Left lung (tissue), 14 donors: ENCODE results near the gene TRAF6. TPM values are rescaled to one million over a fixed set of nuclear protein-coding genes. Genes with fewer than 3 reads are reported as not detected.
A peak's percentile ranks its signal among the peaks of the same experiment; 100 is the strongest.
"Not testable (repeated sequence)": the region's sequence is repeated elsewhere in the genome, so short reads cannot be mapped to it uniquely, and the experiment has no call there.

Experiments
- ATAC-seq: fragments of 200-7000 bp; cut with Tn5 transposase; one replicate; pipeline ENCODE4 v1.9.1; 2020; ENCODE audit warnings: moderate library complexity
- DNase-seq, 4 donors: peaks; one replicate each; pipeline ENCODE4 v3.0.0-alpha.2; 2013 to 2020
- H3K27ac ChIP-seq, 2 donors: fragments of 200-600 bp; sonication (generic) in 1 of 2; one replicate each; pipeline versions ENCODE4 v1.5.0 to v1.8.0; 2020 to 2021
- H3K27me3 ChIP-seq, 2 donors: fragments of 200-600 bp; sonication (generic) in 1 of 2; one replicate each; pipeline versions ENCODE4 v1.5.0 to v1.8.0; 2020 to 2021
- H3K36me3 ChIP-seq, 2 donors: fragments of 200-600 bp; sonication (generic) in 1 of 2; one replicate each; pipeline versions ENCODE4 v1.5.0 to v1.8.0; 2020 to 2021
- H3K4me1 ChIP-seq, 2 donors: fragments of 200-600 bp; one replicate each; pipeline ENCODE4 v1.8.0; 2021
- H3K4me3 ChIP-seq, 2 donors: fragments of 200-600 bp; sonication (generic) in 1 of 2; one replicate each; pipeline versions ENCODE4 v1.5.0 to v1.8.0; 2020 to 2021; ENCODE audit warnings: mild to moderate bottlenecking in 1 of 2
- H3K9me3 ChIP-seq, 2 donors: fragments of 200-600 bp; sonication (generic) in 1 of 2; one replicate each; pipeline versions ENCODE4 v1.5.0 to v1.8.0; 2020 to 2021
- intact Hi-C, 2 donors: fragments of 100-400 bp; cut with DNase I; formaldehyde crosslinking; loops; one replicate each; pipeline versions ENCODE4 v1.11.2 to v1.14.2; 2022
- long read RNA-seq, 12 donors: library from polyadenylated mRNA in 2 of 12; unstranded in 2 of 12; transcript quantifications; one replicate each; pipeline ENCODE4 v2.0.0 and lab custom pipeline, GENCODE V29; 2019 to 2026
- polyA plus RNA-seq, 6 donors: library from polyadenylated mRNA; unstranded; fragments of 120-200 nt; gene quantifications; one replicate each; pipeline ENCODE4 v1.2.1, GENCODE V29; 2013; ENCODE audit not compliant: insufficient read length in 6 of 6
- total RNA-seq, 2 donors: library from RNA; stranded (reverse); fragmentation: NEBNext Ultra II Directional; extraction: Animal tissue kit (Norgen Biotek cat#: 25700); gene quantifications; one replicate each; pipeline ENCODE4 v1.2.1, GENCODE V29; 2021
- TF ChIP-seq, protein P1 (sequence below), 2 donors: fragments of 200-600 bp; sonication (generic) in 1 of 2; IDR thresholded peaks; one replicate each; pipeline versions ENCODE4 v1.5.0 to v1.8.0; 2021; ENCODE audit warnings: antibody characterized with exemption in 2 of 2
- donor health status: DM: no; HTN: yes; CAD: no.
- donor health status: DM: no; HTN: no; CAD: no.

TRAF6 gene, protein sequence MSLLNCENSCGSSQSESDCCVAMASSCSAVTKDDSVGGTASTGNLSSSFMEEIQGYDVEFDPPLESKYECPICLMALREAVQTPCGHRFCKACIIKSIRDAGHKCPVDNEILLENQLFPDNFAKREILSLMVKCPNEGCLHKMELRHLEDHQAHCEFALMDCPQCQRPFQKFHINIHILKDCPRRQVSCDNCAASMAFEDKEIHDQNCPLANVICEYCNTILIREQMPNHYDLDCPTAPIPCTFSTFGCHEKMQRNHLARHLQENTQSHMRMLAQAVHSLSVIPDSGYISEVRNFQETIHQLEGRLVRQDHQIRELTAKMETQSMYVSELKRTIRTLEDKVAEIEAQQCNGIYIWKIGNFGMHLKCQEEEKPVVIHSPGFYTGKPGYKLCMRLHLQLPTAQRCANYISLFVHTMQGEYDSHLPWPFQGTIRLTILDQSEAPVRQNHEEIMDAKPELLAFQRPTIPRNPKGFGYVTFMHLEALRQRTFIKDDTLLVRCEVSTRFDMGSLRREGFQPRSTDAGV
- total RNA-seq, result 10 to 100 TPM; 11.3 to 12.4 TPM
- polyA plus RNA-seq, result 10 to 100 TPM; 13.5 to 17.0 (median 14.8) TPM
- long read RNA-seq, donor 1, full-length matches to known transcripts, result 4 of 4 reads
- long read RNA-seq, donor 1, partial matches to known transcripts, result 0 of 4 reads
- long read RNA-seq, donor 1, other reads (novel, unspliced or antisense), result 0 of 4 reads
- long read RNA-seq, donor 2, full-length matches to known transcripts, result 1 of 1 reads
- long read RNA-seq, donor 2, partial matches to known transcripts, result 0 of 1 reads
- long read RNA-seq, donor 2, other reads (novel, unspliced or antisense), result 0 of 1 reads
- long read RNA-seq, donor 3, full-length matches to known transcripts, result 6 of 6 reads
- long read RNA-seq, donor 3, partial matches to known transcripts, result 0 of 6 reads
- long read RNA-seq, donor 3, other reads (novel, unspliced or antisense), result 0 of 6 reads
- long read RNA-seq, donor 4, full-length matches to known transcripts, result 1 of 2 reads
- long read RNA-seq, donor 4, partial matches to known transcripts, result 0 of 2 reads
- long read RNA-seq, donor 4, other reads (novel, unspliced or antisense), result 1 of 2 reads
- long read RNA-seq, donor 5, full-length matches to known transcripts, result 2 of 2 reads
- long read RNA-seq, donor 5, partial matches to known transcripts, result 0 of 2 reads
- long read RNA-seq, donor 5, other reads (novel, unspliced or antisense), result 0 of 2 reads
- long read RNA-seq, donor 6, full-length matches to known transcripts, result 1 of 1 reads
- long read RNA-seq, donor 6, partial matches to known transcripts, result 0 of 1 reads
- long read RNA-seq, donor 6, other reads (novel, unspliced or antisense), result 0 of 1 reads
- long read RNA-seq, donor 7, result 0 reads
- long read RNA-seq, donor 8, full-length matches to known transcripts, result 3 of 3 reads
- long read RNA-seq, donor 8, partial matches to known transcripts, result 0 of 3 reads
- long read RNA-seq, donor 8, other reads (novel, unspliced or antisense), result 0 of 3 reads
- long read RNA-seq, donor 9, result 0 reads
- long read RNA-seq, donor 10, full-length matches to known transcripts, result 1 of 2 reads
- long read RNA-seq, donor 10, partial matches to known transcripts, result 1 of 2 reads
- long read RNA-seq, donor 10, other reads (novel, unspliced or antisense), result 0 of 2 reads
- long read RNA-seq, donor 11, full-length matches to known transcripts, result 5 of 5 reads
- long read RNA-seq, donor 11, partial matches to known transcripts, result 0 of 5 reads
- long read RNA-seq, donor 11, other reads (novel, unspliced or antisense), result 0 of 5 reads
- long read RNA-seq, donor 12, result 0 reads

DNA sequence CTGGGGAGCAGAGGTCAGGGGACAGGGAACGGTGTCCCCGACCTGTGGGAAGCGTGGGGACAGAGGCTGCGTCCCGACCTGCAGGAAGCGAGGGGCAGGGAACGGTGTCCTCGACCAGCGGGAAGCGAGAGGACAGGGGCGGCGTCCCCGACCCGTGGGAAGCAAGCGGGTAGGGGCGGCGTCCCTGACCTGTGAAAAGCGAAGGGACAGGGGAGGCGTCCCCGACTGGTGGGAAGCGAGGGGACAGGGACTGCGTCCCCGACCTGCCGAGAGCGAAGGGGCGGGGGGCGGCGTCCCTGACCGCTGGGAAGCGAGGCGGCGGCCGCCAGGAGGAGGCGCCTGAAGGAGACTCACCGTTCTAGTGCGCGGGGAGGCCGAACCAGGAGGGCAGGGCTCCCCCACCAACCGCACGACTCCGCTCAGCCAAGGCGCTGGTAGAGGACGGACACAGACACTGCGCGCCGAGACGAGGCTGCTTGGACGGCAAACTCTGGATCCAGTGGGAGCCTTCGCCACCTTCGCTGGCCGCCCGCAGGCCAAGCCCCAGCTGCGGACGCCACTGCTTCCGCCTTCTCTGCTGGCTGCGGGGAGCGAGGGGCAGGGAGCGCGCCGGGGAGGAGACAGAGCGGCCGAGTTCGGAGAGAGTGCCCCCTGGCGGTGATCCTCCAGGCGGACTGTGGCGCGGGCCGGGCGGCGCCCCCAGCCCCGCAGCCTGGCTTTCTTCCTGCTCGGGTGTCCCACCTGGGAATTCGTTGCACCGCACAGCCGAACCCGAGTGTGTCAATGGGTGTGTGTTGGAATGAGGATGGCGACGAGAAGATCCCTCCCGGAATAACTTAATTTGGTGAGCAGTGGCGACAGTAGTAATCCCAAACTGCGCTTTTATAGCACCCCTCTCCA lies at the start of gene TRAF6:
TRAF6 (minus strand) TSS at position 579 of the 900 bp plus-strand sequence. CDS start 8,757 bp downstream, outside the sequence.
- Histone ChIP-seq H3K36me3 (no peaks in the 10 kb centered on the region), H3K4me3 (peak within 1 kb of the TSS; percentile 75 to 96), H3K27me3 (no peaks in the 10 kb centered on the region), H3K4me1 (peaks cover 9 to 37% of the 10 kb centered on the region in 2 donors), H3K9me3 (peaks cover 0 to 8% of the 10 kb centered on the region in 2 donors), H3K27ac (peak within 1 kb of the TSS; percentile 89 to 91)
- peak; percentile 98 for ATAC-seq
- peak; percentile 87 to 99 (median 91) for DNase-seq
- intact Hi-C loops, result no loop called here
- TF ChIP-seq, protein P1, sequence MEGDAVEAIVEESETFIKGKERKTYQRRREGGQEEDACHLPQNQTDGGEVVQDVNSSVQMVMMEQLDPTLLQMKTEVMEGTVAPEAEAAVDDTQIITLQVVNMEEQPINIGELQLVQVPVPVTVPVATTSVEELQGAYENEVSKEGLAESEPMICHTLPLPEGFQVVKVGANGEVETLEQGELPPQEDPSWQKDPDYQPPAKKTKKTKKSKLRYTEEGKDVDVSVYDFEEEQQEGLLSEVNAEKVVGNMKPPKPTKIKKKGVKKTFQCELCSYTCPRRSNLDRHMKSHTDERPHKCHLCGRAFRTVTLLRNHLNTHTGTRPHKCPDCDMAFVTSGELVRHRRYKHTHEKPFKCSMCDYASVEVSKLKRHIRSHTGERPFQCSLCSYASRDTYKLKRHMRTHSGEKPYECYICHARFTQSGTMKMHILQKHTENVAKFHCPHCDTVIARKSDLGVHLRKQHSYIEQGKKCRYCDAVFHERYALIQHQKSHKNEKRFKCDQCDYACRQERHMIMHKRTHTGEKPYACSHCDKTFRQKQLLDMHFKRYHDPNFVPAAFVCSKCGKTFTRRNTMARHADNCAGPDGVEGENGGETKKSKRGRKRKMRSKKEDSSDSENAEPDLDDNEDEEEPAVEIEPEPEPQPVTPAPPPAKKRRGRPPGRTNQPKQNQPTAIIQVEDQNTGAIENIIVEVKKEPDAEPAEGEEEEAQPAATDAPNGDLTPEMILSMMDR (IDR thresholded peaks at IDR 0.05), result peak; percentile 94 to 95

DNA sequence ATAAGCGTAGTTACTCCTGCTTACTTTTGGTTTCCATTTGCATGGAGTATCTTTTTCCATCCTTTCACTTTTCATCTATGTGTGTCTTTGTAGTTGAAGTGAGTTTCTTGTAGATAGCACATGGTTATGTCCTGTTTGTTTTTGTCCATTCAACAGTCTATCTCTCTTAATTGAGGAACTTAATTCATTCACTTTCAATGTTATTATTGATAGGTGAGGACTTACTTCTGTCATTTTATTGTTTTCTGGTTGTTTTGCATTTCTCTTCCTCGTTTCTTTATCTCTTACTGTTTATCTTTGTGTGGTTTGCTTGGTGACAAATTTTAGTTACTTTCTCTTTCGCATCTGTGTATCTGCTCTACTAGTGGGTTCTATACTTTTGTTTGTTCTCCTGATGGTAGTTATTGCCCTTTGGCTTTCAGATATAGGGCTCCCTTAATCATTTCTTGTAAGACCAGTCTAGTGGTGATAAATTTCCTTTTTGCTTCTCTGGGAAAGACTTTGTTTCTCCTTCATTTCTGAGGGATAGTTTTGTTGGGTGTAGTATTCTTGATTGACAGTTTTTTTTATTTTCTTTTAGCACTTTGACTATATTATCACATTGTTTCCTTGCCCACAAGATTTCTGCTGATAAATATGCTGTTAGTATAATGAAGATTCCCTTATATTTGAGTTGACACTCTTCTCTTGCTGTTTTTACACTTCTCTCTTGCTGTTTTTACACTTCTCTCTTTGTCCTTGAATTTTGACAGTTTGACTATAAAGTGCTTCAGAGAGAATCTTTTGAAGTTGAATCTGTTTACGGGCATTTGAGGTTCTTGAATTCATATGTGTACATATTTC lies 48.7 kb upstream of the TRAF6 start:
- Histone ChIP-seq H3K4me3 (no peak overlapping the region), H3K27ac (no peak overlapping the region), H3K4me1 (no peaks in the 10 kb centered on the region), H3K9me3 (peaks cover 0 to 5% of the 10 kb centered on the region in 2 donors), H3K27me3 (no peaks in the 10 kb centered on the region), H3K36me3 (no peaks in the 10 kb centered on the region)
- intact Hi-C loops, result no loop called here
- TF ChIP-seq, protein P1 (IDR thresholded peaks at IDR 0.05), result no peak
- ATAC-seq (no peak), DNase-seq (no peak)

DNA sequence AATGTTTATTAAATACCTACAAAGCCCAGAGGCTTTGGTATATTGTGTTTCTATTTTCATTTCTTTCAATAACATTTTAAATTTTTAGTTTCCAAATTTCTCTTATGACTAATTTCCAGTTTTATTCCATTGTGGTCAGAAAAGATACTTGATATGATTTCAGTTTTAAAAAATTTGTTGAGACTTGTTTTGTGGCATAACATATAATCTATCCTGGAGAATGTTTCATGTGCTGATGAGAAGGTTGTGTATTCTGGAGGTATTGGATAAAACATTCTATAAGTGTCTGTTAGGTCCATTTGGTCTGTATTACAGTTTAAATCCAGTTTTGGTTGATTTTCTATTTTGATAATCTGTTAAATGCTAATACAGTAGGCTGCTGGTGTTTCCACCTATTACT lies 47.9 kb upstream of the TRAF6 start:
- intact Hi-C loops, result no loop called here
- Histone ChIP-seq H3K9me3 (peaks cover 0 to 5% of the 10 kb centered on the region in 2 donors), H3K27ac (no peak overlapping the region), H3K36me3 (no peaks in the 10 kb centered on the region), H3K4me3 (no peak overlapping the region), H3K27me3 (no peaks in the 10 kb centered on the region), H3K4me1 (no peaks in the 10 kb centered on the region)
- no peak for ATAC-seq
- TF ChIP-seq, protein P1 (IDR thresholded peaks at IDR 0.05), result no peak
- DNase-seq, result no peak

DNA sequence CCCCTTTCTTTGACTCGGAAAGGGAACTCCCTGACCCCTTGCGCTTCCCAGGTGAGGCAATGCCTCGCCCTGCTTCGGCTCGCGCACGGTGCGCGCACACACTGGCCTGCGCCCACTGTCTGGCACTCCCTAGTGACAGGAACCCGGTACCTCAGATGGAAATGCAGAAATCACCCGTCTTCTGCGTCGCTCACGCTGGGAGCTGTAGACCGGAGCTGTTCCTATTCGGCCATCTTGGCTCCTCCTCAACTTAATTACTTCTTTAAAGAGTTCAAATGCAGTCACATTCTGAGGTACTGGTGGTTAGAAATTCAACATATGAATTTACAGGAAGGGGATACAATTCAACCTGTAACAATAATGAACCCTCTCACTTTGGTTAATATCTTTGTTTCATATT lies 47.3 kb upstream of the TRAF6 start:
- H3K4me3 ChIP-seq, DNase-seq, H3K27ac ChIP-seq, H3K4me1 ChIP-seq, H3K36me3 ChIP-seq, ATAC-seq, H3K9me3 ChIP-seq, H3K27me3 ChIP-seq, intact Hi-C loops: not testable (repeated sequence)
